GM04503 (cell line): ENCODE measurements around the gene DYNLT3.

ENCODE experiments used
- DNase-seq: peaks from one replicate; pipeline ENCODE4 v3.0.0-alpha.2; 2012; ENCODE audit warnings: low read depth

The DYNLT3 gene

GRCh38 chrX:37846934-37847732, at the start of gene DYNLT3:
Gene DYNLT3 (minus strand): TSS chrX:37847571. CDS start chrX:37847510, 61 bp downstream.
- no peak for DNase-seq

- DNase-seq = no peak
Observed at GRCh38 chrX:37896511-37896890, 49.1 kb upstream of the DYNLT3 start.

GRCh38 chrX:37895795-37896510, 48.6 kb upstream of the DYNLT3 start:
- DNase-seq = no peak

GRCh38 chrX:37894725-37895124, 47.4 kb upstream of the DYNLT3 start:
- no peak for DNase-seq

- DNase-seq = no peak
Observed at GRCh38 chrX:37888010-37888409, 40.6 kb upstream of the DYNLT3 start.

GRCh38 chrX:37887347-37887746, 40.0 kb upstream of the DYNLT3 start:
- DNase-seq = no peak

GRCh38 chrX:37883196-37883595, 35.8 kb upstream of the DYNLT3 start:
- no peak for DNase-seq

GRCh38 chrX:37879692-37880091, 32.3 kb upstream of the DYNLT3 start:
- no peak for DNase-seq

GRCh38 chrX:37876716-37877115, 29.3 kb upstream of the DYNLT3 start:
- no peak for DNase-seq

- no peak for DNase-seq
Observed at GRCh38 chrX:37875675-37876074, 28.3 kb upstream of the DYNLT3 start.

GRCh38 chrX:37873220-37873619, 25.8 kb upstream of the DYNLT3 start:
- no peak for DNase-seq

- no peak for DNase-seq
Observed at GRCh38 chrX:37872303-37872655, 24.9 kb upstream of the DYNLT3 start.

GRCh38 chrX:37871626-37872302, 24.4 kb upstream of the DYNLT3 start:
- DNase-seq = peak; percentile 64

GRCh38 chrX:37867536-37868153, 20.3 kb upstream of the DYNLT3 start:
- DNase-seq = no peak

GRCh38 chrX:37863728-37864127, 16.4 kb upstream of the DYNLT3 start:
- DNase-seq = no peak

- DNase-seq = no peak
Observed at GRCh38 chrX:37862851-37863250, 15.5 kb upstream of the DYNLT3 start.

GRCh38 chrX:37860721-37861120, 13.3 kb upstream of the DYNLT3 start:
- no peak for DNase-seq

GRCh38 chrX:37854748-37855147, 7.4 kb upstream of the DYNLT3 start:
- no peak for DNase-seq

- no peak for DNase-seq
Observed at GRCh38 chrX:37854148-37854547, 6.8 kb upstream of the DYNLT3 start.

- no peak for DNase-seq
Observed at GRCh38 chrX:37847733-37848197, 394 bp upstream of the DYNLT3 start.

GRCh38 chrX:37846558-37846933, 825 bp downstream of the DYNLT3 start:
- no peak for DNase-seq

GRCh38 chrX:37846141-37846540, 1.2 kb downstream of the DYNLT3 start:
- no peak for DNase-seq

- DNase-seq = no peak
Observed at GRCh38 chrX:37844622-37845021, 2.7 kb downstream of the DYNLT3 start.
